GM12878 (cell line): ENCODE data around the gene RNF112. TPM values are rescaled to one million over a fixed set of nuclear protein-coding genes. Genes with fewer than 3 reads are reported as not detected.

Experiments
- ATAC-seq: fragments of 200-7000 bp; cut with Tn5 transposase; 3 replicates; pipeline ENCODE4 v1.9.1; 2020; ENCODE audit warnings: mild to moderate bottlenecking, moderate library complexity
- BruUV-seq: library from RNA; stranded (reverse); fragments of 400-500 nt; replicated peaks from 2 replicates; lab custom pipeline; 2021; lab: Mats Ljungman, UMichigan
- CTCF ChIA-PET: fragments of 300-600 bp; sonication (Branson Sonifier 250); formaldehyde crosslinking; extraction: SDS; loops from one replicate; lab custom pipeline; 2021; ENCODE audit warnings: inconsistent platforms; lab: Yijun Ruan, JAX
- POLR2A ChIA-PET: fragments of 350-600 bp; formaldehyde crosslinking; extraction: SDS; loops from one replicate; lab custom pipeline; 2021; ENCODE audit warnings: inconsistent platforms; lab: Charles Lee
- RAD21 ChIA-PET: fragments of 300-600 bp; sonication (Branson Sonifier 250); formaldehyde crosslinking; loops from one replicate; lab custom pipeline; 2023; ENCODE audit warnings: antibody characterized with exemption; ENCODE audit not compliant: unreplicated experiment; lab: Charles Lee
- SMC1A ChIA-PET: fragments of 300-600 bp; sonication (Branson Sonifier 250); formaldehyde crosslinking; loops from one replicate; lab custom pipeline; 2023; ENCODE audit not compliant: unreplicated experiment, uncharacterized antibody; lab: Charles Lee
- DNase-seq: peaks from one replicate; pipeline ENCODE4 v3.0.0-alpha.2; 2011; ENCODE audit warnings: low read depth, low spot score
- FAIRE-seq: peaks from 3 replicates; lab custom pipeline; 2011; peaks lifted over from hg19 to GRCh38; lab: Jason Lieb, UNC
- H2AFZ ChIP-seq: 2 replicates; pipeline ENCODE4 v1.6.0; 2011; ENCODE audit warnings: low read depth, low read length, control low read depth; ENCODE audit not compliant: control insufficient read depth
- H3K27ac ChIP-seq: 2 replicates; pipeline ENCODE4 v1.5.1; 2011; ENCODE audit warnings: control low read depth; ENCODE audit not compliant: control insufficient read depth, insufficient read depth
- H3K27me3 ChIP-seq, 2 experiments: replicated peaks in 1 of 2; 2 replicates each; pipeline versions ENCODE4 v1.6.0 to v1.6.1; 2011; ENCODE audit warnings: low read length in 1 of 2; ENCODE audit not compliant: control insufficient read depth in 2 of 2, insufficient read depth in 2 of 2
- H3K36me3 ChIP-seq, 2 experiments: 2 replicates each; pipeline ENCODE4 v1.5.1; 2011; ENCODE audit warnings: low read length in 1 of 2; ENCODE audit not compliant: control insufficient read depth in 2 of 2, insufficient read depth in 2 of 2
- H3K4me1 ChIP-seq: 2 replicates; pipeline ENCODE4 v1.6.1; 2011; ENCODE audit warnings: mild to moderate bottlenecking, low read length, moderate library complexity, mixed read lengths; ENCODE audit not compliant: control insufficient read depth, insufficient read depth
- H3K4me2 ChIP-seq: 2 replicates; pipeline ENCODE4 v1.6.0; 2011; ENCODE audit warnings: control low read depth; ENCODE audit not compliant: control insufficient read depth, insufficient read depth
- H3K4me3 ChIP-seq: fragments of 200-600 bp; sonication (generic); 2 replicates; pipeline ENCODE4 v1.5.1; 2016
- H3K79me2 ChIP-seq: 2 replicates; pipeline ENCODE4 v1.6.0; 2011; ENCODE audit warnings: low read length; ENCODE audit not compliant: control insufficient read depth, insufficient read depth
- H3K9ac ChIP-seq: 2 replicates; pipeline ENCODE4 v1.8.0; 2011; ENCODE audit warnings: low read length, control low read depth, mixed read lengths; ENCODE audit not compliant: control insufficient read depth, insufficient read depth
- H3K9me3 ChIP-seq: replicated peaks from 3 replicates; pipeline ENCODE4 v1.5.1; 2011; ENCODE audit warnings: mild to moderate bottlenecking, low read length; ENCODE audit not compliant: control insufficient read depth, insufficient read depth
- H4K20me1 ChIP-seq: 2 replicates; pipeline ENCODE4 v1.6.0; 2011; ENCODE audit not compliant: control insufficient read depth, insufficient read depth
- IRF4 ChIP-seq: IDR thresholded peaks from 2 replicates; pipeline ENCODE4 v1.6.1; 2011; ENCODE audit warnings: low read depth, low read length
- MXI1 ChIP-seq: fragments of 150-350 bp; IDR thresholded peaks from 2 replicates; pipeline ENCODE4 v1.6.1; 2011; ENCODE audit warnings: low read depth, mild to moderate bottlenecking, inconsistent platforms, low read length, improper control_type of control experiment
- NBN ChIP-seq: fragments of 450-650 bp; IDR thresholded peaks from 2 replicates; pipeline ENCODE4 v1.6.1; 2016
- NFXL1 ChIP-seq: fragments of 450-650 bp; IDR thresholded peaks from 2 replicates; pipeline ENCODE4 v1.6.1; 2017; ENCODE audit warnings: antibody characterized with exemption, mild to moderate bottlenecking, borderline replicate concordance
- NRF1 ChIP-seq: conservative IDR thresholded peaks from 2 replicates; pipeline ENCODE4 v1.6.1; 2011; ENCODE audit warnings: mild to moderate bottlenecking, low read depth, low read length, improper control_type of control experiment
- POLR2A ChIP-seq: IDR thresholded peaks from 2 replicates; pipeline ENCODE4 v1.6.1; 2011; ENCODE audit warnings: low read depth, mild to moderate bottlenecking, low read length
- RFX5 ChIP-seq: IDR thresholded peaks from 2 replicates; pipeline ENCODE4 v1.6.1; 2011; ENCODE audit warnings: low read depth, low read length, improper control_type of control experiment
- RUNX3 ChIP-seq: IDR thresholded peaks from 2 replicates; pipeline ENCODE4 v1.6.1; 2012; ENCODE audit warnings: low read length, inconsistent platforms
- SMAD5 ChIP-seq: IDR thresholded peaks from 2 replicates; pipeline ENCODE4 v1.6.1; 2016; ENCODE audit warnings: antibody characterized with exemption, low read depth
- SP1 ChIP-seq: IDR thresholded peaks from one replicate; pipeline ENCODE4 v1.6.1; 2011; ENCODE audit warnings: low read depth, low read length
- TARDBP ChIP-seq: IDR thresholded peaks from 2 replicates; pipeline ENCODE4 v1.6.1; 2016; ENCODE audit warnings: borderline replicate concordance
- WGBS: methylation state at CpG from one replicate; pipeline ENCODE4 v1.1.6; 2016; ENCODE audit warnings: low lambda C conversion rate; ENCODE audit not compliant: insufficient replicate concordance, insufficient coverage; ENCODE audit errors: missing lambda C conversion rate; 5-methylcytosine and 5-hydroxymethylcytosine counted together
- in situ Hi-C: fragments of 300-500 bp; cut with MboI; formaldehyde crosslinking; loops from 9 replicates; pipeline ENCODE4 v1.14.3; 2018; ENCODE audit warnings: mixed read lengths
- intact Hi-C: fragments of 100-400 bp; cut with micrococcal nuclease; formaldehyde crosslinking; loops from one replicate; pipeline ENCODE4 v1.14.2; 2022; ENCODE audit not compliant: unreplicated experiment
- polyA plus RNA-seq, 11 experiments: library from polyadenylated mRNA; depleted of rRNA in 4 of 11; unstranded in 6 of 11; stranded (reverse) in 5 of 11; fragments of >200 nt; fragmentation: Nextera tagmentation in 4 of 11; fragmentation: Illumina TruSeq in 1 of 11; extraction: Ambion mirVana in 4 of 11; extraction: Trizol in 1 of 11; gene quantifications; 1 replicate in 1 of 11; 2 replicates in 10 of 11; pipeline versions ENCODE4 v1.2.1 to v1.2.3, GENCODE V29; 2011 to 2016; ENCODE audit warnings: inconsistent platforms in 2 of 11, missing spikeins in 2 of 11, low read depth in 1 of 11
- total RNA-seq, 4 experiments: library from RNA; depleted of rRNA in 3 of 4; stranded (reverse); fragments of >200 nt in 3 of 4; fragmentation: Illumina TruSeq in 1 of 4; extraction: Trizol in 1 of 4; gene quantifications; 2 replicates each; pipeline versions ENCODE4 v1.2.1 to v1.2.3, GENCODE V29; 2013 to 2021
- TF ChIP-seq, protein P1 (sequence below): fragments of 450-650 bp; IDR thresholded peaks from 2 replicates; pipeline ENCODE4 v1.6.1; 2016; ENCODE audit warnings: mild to moderate bottlenecking, moderate library complexity, borderline replicate concordance
- TF ChIP-seq, protein P2 (sequence below): IDR thresholded peaks from 2 replicates; pipeline ENCODE4 v1.6.1; 2012; ENCODE audit warnings: low read length, inconsistent platforms
- TF ChIP-seq, protein P3 (sequence below): fragments of 450-650 bp; IDR thresholded peaks from 2 replicates; pipeline ENCODE4 v1.6.1; 2017; ENCODE audit warnings: mild to moderate bottlenecking, moderate library complexity

Gene RNF112
- total and polyA plus RNA-seq, 10 of the 15 experiments (the other 5 are each of a cell fraction or from before 2014, with no cell fraction given): not detected

GRCh38 chr17:19362277-19363113, 48.5 kb upstream of the RNF112 start, which contains the start of gene B9D1:
B9D1 (minus strand) TSS chr17:19362723; CDS start chr17:19362569, 154 bp downstream.
- FAIRE-seq: peak; percentile 89
- WGBS: under 1% methylated on average over 73 of the region's 83 CpGs
- peak; percentile 85 for TF ChIP-seq NRF1
- 0 out of 2 replicates have a peak, but pooled peaks have one; percentile 28 for TF ChIP-seq IRF4
- TF ChIP-seq RUNX3: peak; percentile 77
- peak; percentile 98 for TF ChIP-seq MXI1
- TF ChIP-seq TARDBP: 0 out of 2 replicates have a peak, but pooled peaks have one; percentile 36
- peak; percentile 14 for TF ChIP-seq SP1
- TF ChIP-seq, protein P1, sequence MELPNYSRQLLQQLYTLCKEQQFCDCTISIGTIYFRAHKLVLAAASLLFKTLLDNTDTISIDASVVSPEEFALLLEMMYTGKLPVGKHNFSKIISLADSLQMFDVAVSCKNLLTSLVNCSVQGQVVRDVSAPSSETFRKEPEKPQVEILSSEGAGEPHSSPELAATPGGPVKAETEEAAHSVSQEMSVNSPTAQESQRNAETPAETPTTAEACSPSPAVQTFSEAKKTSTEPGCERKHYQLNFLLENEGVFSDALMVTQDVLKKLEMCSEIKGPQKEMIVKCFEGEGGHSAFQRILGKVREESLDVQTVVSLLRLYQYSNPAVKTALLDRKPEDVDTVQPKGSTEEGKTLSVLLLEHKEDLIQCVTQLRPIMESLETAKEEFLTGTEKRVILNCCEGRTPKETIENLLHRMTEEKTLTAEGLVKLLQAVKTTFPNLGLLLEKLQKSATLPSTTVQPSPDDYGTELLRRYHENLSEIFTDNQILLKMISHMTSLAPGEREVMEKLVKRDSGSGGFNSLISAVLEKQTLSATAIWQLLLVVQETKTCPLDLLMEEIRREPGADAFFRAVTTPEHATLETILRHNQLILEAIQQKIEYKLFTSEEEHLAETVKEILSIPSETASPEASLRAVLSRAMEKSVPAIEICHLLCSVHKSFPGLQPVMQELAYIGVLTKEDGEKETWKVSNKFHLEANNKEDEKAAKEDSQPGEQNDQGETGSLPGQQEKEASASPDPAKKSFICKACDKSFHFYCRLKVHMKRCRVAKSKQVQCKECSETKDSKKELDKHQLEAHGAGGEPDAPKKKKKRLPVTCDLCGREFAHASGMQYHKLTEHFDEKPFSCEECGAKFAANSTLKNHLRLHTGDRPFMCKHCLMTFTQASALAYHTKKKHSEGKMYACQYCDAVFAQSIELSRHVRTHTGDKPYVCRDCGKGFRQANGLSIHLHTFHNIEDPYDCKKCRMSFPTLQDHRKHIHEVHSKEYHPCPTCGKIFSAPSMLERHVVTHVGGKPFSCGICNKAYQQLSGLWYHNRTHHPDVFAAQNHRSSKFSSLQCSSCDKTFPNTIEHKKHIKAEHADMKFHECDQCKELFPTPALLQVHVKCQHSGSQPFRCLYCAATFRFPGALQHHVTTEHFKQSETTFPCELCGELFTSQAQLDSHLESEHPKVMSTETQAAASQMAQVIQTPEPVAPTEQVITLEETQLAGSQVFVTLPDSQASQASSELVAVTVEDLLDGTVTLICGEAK: peak; percentile 36; the same call in 1 of the 2 replicates
- peak; percentile 53 for TF ChIP-seq POLR2A
- no peak for TF ChIP-seq SMAD5
- peak; percentile 96 for TF ChIP-seq RFX5
- TF ChIP-seq, protein P2, sequence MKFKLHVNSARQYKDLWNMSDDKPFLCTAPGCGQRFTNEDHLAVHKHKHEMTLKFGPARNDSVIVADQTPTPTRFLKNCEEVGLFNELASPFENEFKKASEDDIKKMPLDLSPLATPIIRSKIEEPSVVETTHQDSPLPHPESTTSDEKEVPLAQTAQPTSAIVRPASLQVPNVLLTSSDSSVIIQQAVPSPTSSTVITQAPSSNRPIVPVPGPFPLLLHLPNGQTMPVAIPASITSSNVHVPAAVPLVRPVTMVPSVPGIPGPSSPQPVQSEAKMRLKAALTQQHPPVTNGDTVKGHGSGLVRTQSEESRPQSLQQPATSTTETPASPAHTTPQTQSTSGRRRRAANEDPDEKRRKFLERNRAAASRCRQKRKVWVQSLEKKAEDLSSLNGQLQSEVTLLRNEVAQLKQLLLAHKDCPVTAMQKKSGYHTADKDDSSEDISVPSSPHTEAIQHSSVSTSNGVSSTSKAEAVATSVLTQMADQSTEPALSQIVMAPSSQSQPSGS: no peak
- no peak for TF ChIP-seq NFXL1
- TF ChIP-seq NBN: peak; percentile 70
- TF ChIP-seq, protein P3, sequence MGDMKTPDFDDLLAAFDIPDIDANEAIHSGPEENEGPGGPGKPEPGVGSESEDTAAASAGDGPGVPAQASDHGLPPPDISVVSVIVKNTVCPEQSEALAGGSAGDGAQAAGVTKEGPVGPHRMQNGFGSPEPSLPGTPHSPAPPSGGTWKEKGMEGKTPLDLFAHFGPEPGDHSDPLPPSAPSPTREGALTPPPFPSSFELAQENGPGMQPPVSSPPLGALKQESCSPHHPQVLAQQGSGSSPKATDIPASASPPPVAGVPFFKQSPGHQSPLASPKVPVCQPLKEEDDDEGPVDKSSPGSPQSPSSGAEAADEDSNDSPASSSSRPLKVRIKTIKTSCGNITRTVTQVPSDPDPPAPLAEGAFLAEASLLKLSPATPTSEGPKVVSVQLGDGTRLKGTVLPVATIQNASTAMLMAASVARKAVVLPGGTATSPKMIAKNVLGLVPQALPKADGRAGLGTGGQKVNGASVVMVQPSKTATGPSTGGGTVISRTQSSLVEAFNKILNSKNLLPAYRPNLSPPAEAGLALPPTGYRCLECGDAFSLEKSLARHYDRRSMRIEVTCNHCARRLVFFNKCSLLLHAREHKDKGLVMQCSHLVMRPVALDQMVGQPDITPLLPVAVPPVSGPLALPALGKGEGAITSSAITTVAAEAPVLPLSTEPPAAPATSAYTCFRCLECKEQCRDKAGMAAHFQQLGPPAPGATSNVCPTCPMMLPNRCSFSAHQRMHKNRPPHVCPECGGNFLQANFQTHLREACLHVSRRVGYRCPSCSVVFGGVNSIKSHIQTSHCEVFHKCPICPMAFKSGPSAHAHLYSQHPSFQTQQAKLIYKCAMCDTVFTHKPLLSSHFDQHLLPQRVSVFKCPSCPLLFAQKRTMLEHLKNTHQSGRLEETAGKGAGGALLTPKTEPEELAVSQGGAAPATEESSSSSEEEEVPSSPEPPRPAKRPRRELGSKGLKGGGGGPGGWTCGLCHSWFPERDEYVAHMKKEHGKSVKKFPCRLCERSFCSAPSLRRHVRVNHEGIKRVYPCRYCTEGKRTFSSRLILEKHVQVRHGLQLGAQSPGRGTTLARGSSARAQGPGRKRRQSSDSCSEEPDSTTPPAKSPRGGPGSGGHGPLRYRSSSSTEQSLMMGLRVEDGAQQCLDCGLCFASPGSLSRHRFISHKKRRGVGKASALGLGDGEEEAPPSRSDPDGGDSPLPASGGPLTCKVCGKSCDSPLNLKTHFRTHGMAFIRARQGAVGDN: 0 out of 2 replicates have a peak, but pooled peaks have one; percentile 12

More at GRCh38 chr17:19362277-19363113, 48.5 kb upstream of the RNF112 start, which contains the start of gene B9D1:
- H3K27ac ChIP-seq: no peak within 1 kb of the TSS
- no peaks in the 10 kb centered on the region for H3K36me3 ChIP-seq
- H3K9me3 ChIP-seq: no peaks in the 10 kb centered on the region
- H4K20me1 ChIP-seq: no peaks in the 10 kb centered on the region
- POLR2A ChIA-PET: interaction anchor here (0.6 to 1.1 kb wide), 4 partner anchors 15 to 548 kb away, joined by 3 to 5 read pairs (median 3); partner anchors contain the start of gene MAPK7
- RAD21 ChIA-PET: interaction anchor here (0.8 to 4.4 kb wide), 15 partner anchors 8 to 405 kb away, joined by 3 to 35 read pairs (median 4); partner anchors contain the start of gene MAPK7
- intact Hi-C loops: loop anchor here (1.0 to 10.0 kb wide), 5 partner anchors 85 to 404 kb away; partner anchors contain the start of gene ALDH3A2
- peak; percentile 95 for ATAC-seq
- SMC1A ChIA-PET: interaction anchor here (0.7 to 2.2 kb wide), 12 partner anchors 8 to 403 kb away, joined by 3 to 10 read pairs (median 3); partner anchors contain the start of gene MAPK7
- H3K4me2 ChIP-seq: peak within 1 kb of the TSS; percentile 97
- H3K4me1 ChIP-seq: peaks cover 7% of the 10 kb centered on the region
- peak; percentile 73 for DNase-seq
- in situ Hi-C loops: loop anchor here (5.0 kb wide), 1 partner anchor 85 kb away; no protein-coding TSS in a partner anchor
- no peaks in the 10 kb centered on the region; a peak in 2 of 4 replicates for H3K27me3 ChIP-seq
- peak within 1 kb of the TSS; percentile 32 for H3K9ac ChIP-seq
- CTCF ChIA-PET: interaction anchor here (0.6 to 4.6 kb wide), 37 partner anchors 8 to 1346 kb away, joined by 3 to 66 read pairs (median 4); partner anchors contain the start of gene MAPK7
- BruUV-seq: no TSS peak
- peak within 1 kb of the TSS; percentile 85 for H3K4me3 ChIP-seq
- H2AFZ ChIP-seq: peak within 1 kb of the TSS; percentile 98
- H3K79me2 ChIP-seq: no peaks in the 10 kb centered on the region
